Spleen (tissue), 11 donors: ENCODE results near the gene MEF2A. TPM values are rescaled to one million over a fixed set of nuclear protein-coding genes. Genes with fewer than 3 reads are reported as not detected.
"Not testable (repeated sequence)": the region's sequence is repeated elsewhere in the genome, so short reads cannot be mapped to it uniquely, and the experiment has no call there.

ENCODE experiments used
- DNase-seq: peaks from one replicate; pipeline ENCODE4 v3.0.0-alpha.2; 2020
- H3K27ac ChIP-seq, 8 donors: fragments of 200-600 bp; sonication (generic) in 7 of 8; 1 replicate in 4 of 8; 2 replicates in 4 of 8; pipeline versions ENCODE4 v1.5.0 to v1.8.0; 2016 to 2021; ENCODE audit warnings: inconsistent platforms in 4 of 8, mild to moderate bottlenecking in 4 of 8, moderate library complexity in 1 of 8
- H3K27me3 ChIP-seq, 7 donors: fragments of 200-600 bp; sonication (generic) in 6 of 7; replicated peaks in 1 of 7; 1 replicate in 4 of 7; 2 replicates in 3 of 7; pipeline versions ENCODE4 v1.5.0 to v1.8.0; 2016 to 2021; ENCODE audit warnings: inconsistent platforms in 3 of 7, mild to moderate bottlenecking in 1 of 7
- H3K36me3 ChIP-seq, 6 donors: fragments of 200-600 bp; sonication (generic) in 5 of 6; 1 replicate in 4 of 6; 2 replicates in 2 of 6; pipeline versions ENCODE4 v1.5.0 to v1.8.0; 2016 to 2021; ENCODE audit warnings: inconsistent platforms in 2 of 6
- H3K4me1 ChIP-seq, 6 donors: fragments of 200-600 bp; sonication (generic) in 5 of 6; 1 replicate in 3 of 6; 2 replicates in 3 of 6; pipeline versions ENCODE4 v1.5.0 to v1.8.0; 2016 to 2021; ENCODE audit warnings: inconsistent platforms in 3 of 6
- H3K4me3 ChIP-seq, 8 donors: fragments of 200-600 bp; sonication (generic) in 7 of 8; 1 replicate in 4 of 8; 2 replicates in 4 of 8; pipeline versions ENCODE4 v1.5.0 to v1.8.0; 2016 to 2021; ENCODE audit warnings: inconsistent platforms in 4 of 8, mild to moderate bottlenecking in 4 of 8, moderate library complexity in 2 of 8
- H3K9me3 ChIP-seq, 8 donors: fragments of 200-600 bp; sonication (generic) in 7 of 8; 1 replicate in 4 of 8; 2 replicates in 4 of 8; pipeline versions ENCODE4 v1.5.0 to v1.8.0; 2016 to 2021; ENCODE audit warnings: inconsistent platforms in 4 of 8
- POLR2A ChIP-seq, 3 donors: fragments of 450-650 bp; IDR thresholded peaks; one replicate each; pipeline ENCODE4 v1.5.1; 2017; ENCODE audit warnings: antibody characterized with exemption in 3 of 3, mild to moderate bottlenecking in 1 of 3
- POLR2AphosphoS5 ChIP-seq, 3 donors: sonication (generic); formaldehyde crosslinking; IDR thresholded peaks; one replicate each; pipeline ENCODE4 v1.5.1; 2017; ENCODE audit warnings: antibody characterized with exemption in 3 of 3
- WGBS, 5 donors: extraction: QIAGEN DNeasy Blood & Tissue Kit in 3 of 5; methylation state at CpG; one replicate each; pipeline versions ENCODE4 v1.1.5 to v1.1.7; 2013 to 2018; 5-methylcytosine and 5-hydroxymethylcytosine counted together
- intact Hi-C: fragments of 100-400 bp; cut with DNase I; formaldehyde crosslinking; loops from one replicate; pipeline ENCODE4 v1.15.0; 2023; ENCODE audit warnings: low total_unique reads
- polyA plus RNA-seq, 3 donors: library from polyadenylated mRNA; stranded (reverse); fragments of 200-250 nt; gene quantifications; one replicate each; pipeline ENCODE4 v1.2.1, GENCODE V29; 2013
- total RNA-seq, 7 donors: library from RNA; depleted of rRNA in 3 of 7; stranded (reverse); fragments of >200 nt in 3 of 7; fragmentation: NEBNext Ultra II Directional in 4 of 7; extraction: Animal tissue kit (Norgen Biotek cat#: 25700) in 4 of 7; gene quantifications; one replicate each; pipeline versions ENCODE4 v1.1.0 to v1.2.1, GENCODE V29; 2016 to 2021
- TF ChIP-seq, protein P1 (sequence below), 11 experiments: fragments of 200-600 bp in 7 of 11; fragments of 450-650 bp in 4 of 11; sonication (generic) in 4 of 11; IDR thresholded peaks in 8 of 11; conservative IDR thresholded peaks in 3 of 11; 1 replicate in 7 of 11; 2 replicates in 4 of 11; pipeline versions ENCODE4 v1.4.0 to v1.8.0; 2016 to 2021; ENCODE audit warnings: antibody characterized with exemption in 11 of 11, inconsistent platforms in 4 of 11, mild to moderate bottlenecking in 1 of 11
- donor health status: healthy with polysubstance abuse.
- donor health status: DM: no; HTN: no; CAD: no; lungs with moderate emphysema.
- donor health status: DM: no; HTN: no; CAD: no.
- donor health status: Bipolar disorder and iron deficiency.
- donor health status: healthy.
- donor health status: DM: no; HTN: no; CAD: no.
- donor health status: DM: yes; HTN: yes; CAD: no.

MEF2A gene
- total and polyA plus RNA-seq, 10 donors: 21.9 to 143 (median 90.6) TPM

DNA sequence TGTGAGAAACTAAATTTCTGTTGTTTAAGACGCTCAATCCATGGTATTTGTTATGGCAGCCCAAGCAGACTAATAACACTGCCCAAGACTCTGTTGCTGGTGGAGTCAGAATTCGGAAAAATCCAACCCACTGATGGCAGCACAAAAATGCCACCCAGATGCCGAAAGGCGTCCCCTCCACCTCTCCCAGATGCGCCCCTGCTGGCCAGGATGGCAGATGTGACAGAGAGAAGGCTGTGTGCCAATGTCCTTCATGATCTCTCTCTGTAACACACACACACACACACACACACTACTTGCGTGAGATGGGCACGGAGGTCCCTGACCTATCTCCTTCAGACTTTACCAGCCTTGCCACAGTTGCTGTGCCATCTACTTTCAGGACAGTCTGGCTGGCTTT is 178.4 kb downstream of the MEF2A start:
- H3K36me3 ChIP-seq: no peaks in the 10 kb centered on the region
- DNase-seq: no peak
- intact Hi-C loops: no loop called here
- no peaks in the 10 kb centered on the region for H3K4me1 ChIP-seq
- H3K27me3 ChIP-seq: no peaks in the 10 kb centered on the region
- no peak overlapping the region for H3K4me3 ChIP-seq
- TF ChIP-seq, protein P1, sequence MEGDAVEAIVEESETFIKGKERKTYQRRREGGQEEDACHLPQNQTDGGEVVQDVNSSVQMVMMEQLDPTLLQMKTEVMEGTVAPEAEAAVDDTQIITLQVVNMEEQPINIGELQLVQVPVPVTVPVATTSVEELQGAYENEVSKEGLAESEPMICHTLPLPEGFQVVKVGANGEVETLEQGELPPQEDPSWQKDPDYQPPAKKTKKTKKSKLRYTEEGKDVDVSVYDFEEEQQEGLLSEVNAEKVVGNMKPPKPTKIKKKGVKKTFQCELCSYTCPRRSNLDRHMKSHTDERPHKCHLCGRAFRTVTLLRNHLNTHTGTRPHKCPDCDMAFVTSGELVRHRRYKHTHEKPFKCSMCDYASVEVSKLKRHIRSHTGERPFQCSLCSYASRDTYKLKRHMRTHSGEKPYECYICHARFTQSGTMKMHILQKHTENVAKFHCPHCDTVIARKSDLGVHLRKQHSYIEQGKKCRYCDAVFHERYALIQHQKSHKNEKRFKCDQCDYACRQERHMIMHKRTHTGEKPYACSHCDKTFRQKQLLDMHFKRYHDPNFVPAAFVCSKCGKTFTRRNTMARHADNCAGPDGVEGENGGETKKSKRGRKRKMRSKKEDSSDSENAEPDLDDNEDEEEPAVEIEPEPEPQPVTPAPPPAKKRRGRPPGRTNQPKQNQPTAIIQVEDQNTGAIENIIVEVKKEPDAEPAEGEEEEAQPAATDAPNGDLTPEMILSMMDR (IDR thresholded peaks at IDR 0.05 in 8 of 11, conservative IDR thresholded peaks at IDR 0.05 in 3 of 11): no peak
- no peak for TF ChIP-seq POLR2AphosphoS5 (IDR thresholded peaks at IDR 0.05)
- no peak for TF ChIP-seq POLR2A (IDR thresholded peaks at IDR 0.05)
- H3K27ac ChIP-seq: no peak overlapping the region
- no peaks in the 10 kb centered on the region for H3K9me3 ChIP-seq
- WGBS, 5 donors: 87 to 97% (median 92%) methylated on average over 6 to 7 of the region's 7 CpGs

DNA sequence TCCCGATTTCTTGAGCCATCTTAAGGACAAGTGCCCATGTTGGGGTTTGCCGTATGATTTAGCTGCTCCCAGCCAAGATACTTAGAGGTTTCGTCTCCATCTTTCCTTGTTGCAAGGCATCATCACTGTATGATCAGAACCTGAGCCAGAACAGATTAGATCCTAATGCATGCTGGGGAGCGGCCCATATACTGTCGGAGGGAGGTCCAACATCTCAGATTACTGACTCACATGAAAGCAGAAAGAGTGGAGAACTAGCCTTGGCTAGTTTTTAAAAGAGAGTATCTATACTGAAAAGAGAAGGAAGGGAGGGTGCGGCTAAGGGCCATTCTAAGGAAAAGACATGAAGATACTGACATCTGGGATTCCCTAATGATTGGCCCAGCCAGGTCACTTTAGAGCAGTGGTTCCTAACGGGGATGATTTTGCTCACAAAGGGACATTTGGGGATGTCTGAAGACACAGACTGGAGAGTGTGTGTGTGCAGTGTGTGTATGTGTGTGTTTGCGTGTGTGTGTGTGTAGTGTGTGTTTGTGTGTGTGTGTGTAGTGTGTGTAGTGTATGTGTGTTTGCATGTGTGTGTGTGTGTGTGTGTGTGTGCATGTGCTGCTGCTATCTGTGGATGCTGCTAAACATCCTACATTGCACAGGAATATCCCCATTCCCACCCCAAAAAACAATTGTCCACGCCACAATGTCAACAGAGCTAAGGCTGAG is 179.7 kb downstream of the MEF2A start:
- intact Hi-C loops: no loop called here

DNA sequence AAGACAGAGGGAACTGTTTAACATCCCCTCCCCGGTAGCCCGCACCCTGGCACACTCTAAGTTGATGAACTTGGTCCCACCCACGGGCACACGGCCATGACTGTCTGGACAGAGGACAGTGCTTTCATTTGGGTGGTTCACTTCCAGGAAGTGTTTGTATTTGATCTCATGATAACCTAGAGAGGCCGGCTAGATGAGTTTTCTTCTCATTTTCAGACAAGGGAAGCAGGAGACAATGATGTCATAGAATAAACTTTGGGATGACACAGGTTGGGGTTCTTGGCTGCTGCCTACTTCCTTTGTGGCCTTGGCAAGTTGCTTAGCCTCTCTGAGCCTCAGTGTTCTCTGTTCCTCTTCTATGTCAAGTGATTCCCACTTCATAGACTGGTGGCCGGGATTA is 183.6 kb downstream of the MEF2A start:
- H3K36me3 ChIP-seq: no peaks in the 10 kb centered on the region
- H3K4me3 ChIP-seq: no peak overlapping the region
- TF ChIP-seq POLR2AphosphoS5 (IDR thresholded peaks at IDR 0.05) (no peak), POLR2A (IDR thresholded peaks at IDR 0.05) (no peak)
- TF ChIP-seq, protein P1 (IDR thresholded peaks at IDR 0.05 in 8 of 11, conservative IDR thresholded peaks at IDR 0.05 in 3 of 11): no peak
- no peaks in the 10 kb centered on the region for H3K27me3 ChIP-seq
- WGBS, 5 donors: 52 to 87% (median 73%) methylated on average over 6 of the region's 6 CpGs
- H3K9me3 ChIP-seq: no peaks in the 10 kb centered on the region
- no peak for DNase-seq
- intact Hi-C loops: no loop called here
- H3K4me1 ChIP-seq: no peaks in the 10 kb centered on the region
- H3K27ac ChIP-seq: no peak overlapping the region

More for the DNA sequence above, 179.7 kb downstream of the MEF2A start:
- 85 to 94% (median 94%) methylated on average over 9 of the region's 9 CpGs for WGBS, 5 donors
- Histone ChIP-seq H3K9me3 (no peaks in the 10 kb centered on the region), H3K4me3 (no peak overlapping the region), H3K36me3 (no peaks in the 10 kb centered on the region), H3K27me3 (no peaks in the 10 kb centered on the region), H3K4me1 (no peaks in the 10 kb centered on the region), H3K27ac (no peak overlapping the region)
- DNase-seq: no peak
- TF ChIP-seq POLR2AphosphoS5 (IDR thresholded peaks at IDR 0.05): no peak
- TF ChIP-seq, protein P1 (IDR thresholded peaks at IDR 0.05 in 8 of 11, conservative IDR thresholded peaks at IDR 0.05 in 3 of 11): no peak
- TF ChIP-seq POLR2A (IDR thresholded peaks at IDR 0.05): no peak

DNA sequence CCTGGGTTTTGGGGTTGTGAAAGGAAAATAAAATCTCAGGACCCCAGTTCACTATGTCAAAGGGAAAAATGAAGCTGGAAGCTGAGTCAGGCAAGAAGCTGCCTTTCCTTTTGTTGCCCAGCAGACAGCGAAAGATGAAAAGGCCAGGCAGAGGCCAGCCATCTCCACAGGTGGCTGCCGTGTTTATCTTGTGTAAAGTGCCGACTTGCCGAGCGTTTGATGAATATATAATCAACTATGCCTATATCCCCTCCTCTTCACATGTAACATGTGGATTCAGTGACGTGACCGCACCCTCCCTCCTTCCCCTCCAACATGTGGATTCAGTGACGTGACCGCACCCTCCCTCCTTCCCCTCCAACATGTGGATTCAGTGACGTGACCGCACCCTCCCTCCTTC is 184.5 kb downstream of the MEF2A start:
- WGBS, 5 donors: 78 to 93% (median 92%) methylated on average over 9 to 11 of the region's 11 CpGs
- H3K36me3 ChIP-seq, H3K4me1 ChIP-seq, H3K4me3 ChIP-seq, H3K9me3 ChIP-seq, DNase-seq, H3K27me3 ChIP-seq, H3K27ac ChIP-seq: not testable (repeated sequence)
- intact Hi-C loops: loop anchor here (10.0 kb wide), 1 partner anchor 476 kb away; no protein-coding TSS in a partner anchor
